ENCODE data around the gene ANKRD9.

Gene ANKRD9

GRCh38 chr14:102509746-102510615 lies at the start of gene ANKRD9:
ANKRD9 (minus strand) TSS chr14:102509776; CDS start chr14:102507889, 1,887 bp downstream.
- Histone ChIP-seq H3K4me1 (ENCODE audit: control insufficient read depth in 1 of 2, insufficient read depth in 1 of 2, low read depth in 1 of 2, low read length in 1 of 2) (peaks cover 12 to 14% of the 10 kb centered on the region in 2 experiments), H3K27ac (peak within 1 kb of the TSS; percentile 48), H3K9me3 (no peaks in the 10 kb centered on the region), H3K27me3 (peaks cover 27% of the 10 kb centered on the region), H3K4me3 (ENCODE audit: low read depth in 1 of 2, low read length in 1 of 2) (peak within 1 kb of the TSS; percentile 70 to 96), H3K36me3 (no peaks in the 10 kb centered on the region)
- TF ChIP-seq CTCF (IDR thresholded peaks at IDR 0.05): no peak

GRCh38 chr14:102558556-102558955 lies 49.0 kb upstream of the ANKRD9 start:
- Histone ChIP-seq H3K9me3 (no peaks in the 10 kb centered on the region), H3K27ac (no peak overlapping the region), H3K4me1 (ENCODE audit: control insufficient read depth in 1 of 2, insufficient read depth in 1 of 2, low read depth in 1 of 2, low read length in 1 of 2) (peaks cover 10 to 15% of the 10 kb centered on the region in 2 experiments), H3K36me3 (no peaks in the 10 kb centered on the region), H3K27me3 (peaks cover 7% of the 10 kb centered on the region), H3K4me3 (ENCODE audit: low read depth in 1 of 2, low read length in 1 of 2) (no peak overlapping the region)
- no peak for TF ChIP-seq CTCF (IDR thresholded peaks at IDR 0.05)

GRCh38 chr14:102557434-102558226 lies 48.1 kb upstream of the ANKRD9 start:
- H3K27ac ChIP-seq: no peak overlapping the region
- TF ChIP-seq CTCF (IDR thresholded peaks at IDR 0.05): no peak
- H3K4me1 ChIP-seq (ENCODE audit: control insufficient read depth in 1 of 2, insufficient read depth in 1 of 2, low read depth in 1 of 2, low read length in 1 of 2): peaks cover 10 to 15% of the 10 kb centered on the region in 2 experiments
- peaks cover 7% of the 10 kb centered on the region for H3K27me3 ChIP-seq
- no peak overlapping the region for H3K4me3 ChIP-seq (ENCODE audit: low read depth in 1 of 2, low read length in 1 of 2)
- no peaks in the 10 kb centered on the region for H3K9me3 ChIP-seq
- no peaks in the 10 kb centered on the region for H3K36me3 ChIP-seq

- TF ChIP-seq CTCF (IDR thresholded peaks at IDR 0.05): no peak
These were observed 46.6 kb upstream of the ANKRD9 start for GRCh38 chr14:102556098-102556677.

More at GRCh38 chr14:102556098-102556677, 46.6 kb upstream of the ANKRD9 start:
- H3K36me3 ChIP-seq: no peaks in the 10 kb centered on the region
- peaks cover 10 to 15% of the 10 kb centered on the region in 2 experiments for H3K4me1 ChIP-seq (ENCODE audit: control insufficient read depth in 1 of 2, insufficient read depth in 1 of 2, low read depth in 1 of 2, low read length in 1 of 2)
- no peak overlapping the region for H3K27ac ChIP-seq
- H3K4me3 ChIP-seq (ENCODE audit: low read depth in 1 of 2, low read length in 1 of 2): peak overlapping the region in 1 of 2 experiments; percentile 78
- no peaks in the 10 kb centered on the region for H3K9me3 ChIP-seq
- H3K27me3 ChIP-seq: peaks cover 7% of the 10 kb centered on the region
